HepG2 (cell line): ENCODE results near the gene DNAJC11. TPM values are rescaled to one million over a fixed set of nuclear protein-coding genes. Genes with fewer than 3 reads are reported as not detected.

Experiments used
- ATAC-seq: fragments of 200-7000 bp; cut with Tn5 transposase; 3 replicates; pipeline ENCODE4 v1.9.1; 2020; ENCODE audit warnings: mild to moderate bottlenecking, moderate library complexity
- BruUV-seq: library from RNA; stranded (reverse); fragments of 400-500 nt; replicated peaks from 2 replicates; lab custom pipeline; 2021; lab: Mats Ljungman, UMichigan
- CTCF ChIA-PET: fragments of 300-600 bp; formaldehyde crosslinking; extraction: SDS; loops from one replicate; lab custom pipeline; 2021; ENCODE audit warnings: low total read pairs, inconsistent platforms, low intra/inter-chr PET ratio; lab: Yijun Ruan, JAX
- POLR2A ChIA-PET: fragments of 350-600 bp; sonication (Branson Sonifier 250); formaldehyde crosslinking; loops from one replicate; lab custom pipeline; 2020; ENCODE audit warnings: antibody characterized with exemption, inconsistent platforms; lab: Yijun Ruan, JAX
- DNase-seq: peaks from one replicate; pipeline ENCODE4 v3.0.0-alpha.2; 2015; ENCODE audit warnings: low spot score
- FAIRE-seq: peaks from 3 replicates; lab custom pipeline; 2011; peaks lifted over from hg19 to GRCh38; lab: Jason Lieb, UNC
- H2AFZ ChIP-seq: one replicate; pipeline ENCODE4 v1.6.1; 2011; ENCODE audit warnings: low read length, inconsistent platforms
- H3K27ac ChIP-seq: fragments of 300-600 bp; 3 replicates; pipeline ENCODE4 v1.8.0; 2011; ENCODE audit warnings: mixed run types, mild to moderate bottlenecking, mixed read lengths, low read length, inconsistent platforms; ENCODE audit not compliant: insufficient read depth; ENCODE audit errors: extremely low read length
- H3K27me3 ChIP-seq, 2 experiments: fragments of 200-600 bp in 1 of 2; 2 replicates in 1 of 2; 3 replicates in 1 of 2; pipeline versions ENCODE4 v1.6.0 to v1.8.0; 2011; ENCODE audit warnings: low read length in 2 of 2, mild to moderate bottlenecking in 2 of 2, moderate library complexity in 2 of 2, inconsistent platforms in 1 of 2; ENCODE audit not compliant: insufficient read depth in 2 of 2, control insufficient read depth in 1 of 2
- H3K36me3 ChIP-seq, 2 experiments: fragments of 200-600 bp in 1 of 2; replicated peaks in 1 of 2; 2 replicates in 1 of 2; 3 replicates in 1 of 2; pipeline versions ENCODE4 v1.5.1 to v1.8.0; 2011; ENCODE audit warnings: low read length in 2 of 2, inconsistent platforms in 1 of 2; ENCODE audit not compliant: insufficient read depth in 2 of 2, control insufficient read depth in 1 of 2
- H3K4me1 ChIP-seq: 2 replicates; pipeline ENCODE4 v1.5.1; 2012; ENCODE audit warnings: low read length, inconsistent platforms; ENCODE audit not compliant: insufficient read depth
- H3K4me2 ChIP-seq: 2 replicates; pipeline ENCODE4 v1.6.0; 2011; ENCODE audit warnings: low read depth, low read length, inconsistent platforms
- H3K4me3 ChIP-seq, 3 experiments: fragments of 200-600 bp in 1 of 3; sonication (generic), shearing (Covaris generic) in 1 of 3; replicated peaks in 1 of 3; 2 replicates each; pipeline ENCODE4 v1.5.1; 2011 to 2016; ENCODE audit warnings: low read length in 3 of 3, inconsistent platforms in 2 of 3, low read depth in 2 of 3, mild to moderate bottlenecking in 2 of 3, control low read depth in 1 of 3, mixed read lengths in 1 of 3; ENCODE audit not compliant: insufficient read depth in 1 of 3
- H3K79me2 ChIP-seq: one replicate; pipeline ENCODE4 v1.6.1; 2011; ENCODE audit warnings: low read length, inconsistent platforms; ENCODE audit not compliant: insufficient read depth
- H3K9ac ChIP-seq: 2 replicates; pipeline ENCODE4 v1.6.0; 2011; ENCODE audit warnings: mild to moderate bottlenecking, low read depth, low read length, inconsistent platforms; ENCODE audit not compliant: insufficient read depth
- H3K9me3 ChIP-seq: 2 replicates; pipeline ENCODE4 v1.5.1; 2012; ENCODE audit warnings: mild to moderate bottlenecking, low read length
- H4K20me1 ChIP-seq: 2 replicates; pipeline ENCODE4 v1.6.0; 2011; ENCODE audit warnings: inconsistent platforms, mild to moderate bottlenecking, low read length, moderate library complexity; ENCODE audit not compliant: insufficient read depth
- ATF7-NPFF ChIP-seq: sonication (generic); formaldehyde crosslinking; IDR thresholded peaks from 2 replicates; pipeline ENCODE4 v1.8.1; 2023; ENCODE audit warnings: mild to moderate bottlenecking, low read depth, missing genetic modification reagents, moderate library complexity
- DR1 ChIP-seq: sonication (generic); formaldehyde crosslinking; IDR thresholded peaks from 2 replicates; pipeline ENCODE4 v1.8.0; 2021; ENCODE audit warnings: mild to moderate bottlenecking, missing genetic modification reagents, inconsistent platforms
- HNRNPH1 ChIP-seq: fragments of 200-400 bp; formaldehyde crosslinking; optimal IDR thresholded peaks from 2 replicates; pipeline ENCODE3; 2017; ENCODE audit warnings: mild to moderate bottlenecking, low read depth, low read length
- MED8 ChIP-seq: sonication (generic); formaldehyde crosslinking; IDR thresholded peaks from 2 replicates; pipeline ENCODE4 v1.8.1; 2023; ENCODE audit warnings: mild to moderate bottlenecking, missing genetic modification reagents; ENCODE audit not compliant: insufficient replicate concordance
- SRSF1 ChIP-seq: fragments of 200-400 bp; formaldehyde crosslinking; optimal IDR thresholded peaks from 2 replicates; pipeline ENCODE3; 2017; ENCODE audit warnings: mild to moderate bottlenecking, low read depth, low read length, moderate library complexity
- TFAP4 ChIP-seq: sonication (generic); IDR thresholded peaks from 2 replicates; pipeline ENCODE4 v1.6.1; 2016; ENCODE audit warnings: low read depth, borderline replicate concordance
- WIZ ChIP-seq: sonication (generic); formaldehyde crosslinking; IDR thresholded peaks from 2 replicates; pipeline ENCODE4 v1.5.1; 2020; ENCODE audit warnings: mild to moderate bottlenecking, missing genetic modification reagents
- ZNF329 ChIP-seq: sonication (generic); formaldehyde crosslinking; IDR thresholded peaks from 2 replicates; pipeline ENCODE4 v1.9.0; 2021; ENCODE audit warnings: low read depth, mild to moderate bottlenecking, missing genetic modification reagents
- ZSCAN22 ChIP-seq: sonication (generic); formaldehyde crosslinking; IDR thresholded peaks from 2 replicates; pipeline ENCODE4 v1.4.0; 2020; ENCODE audit warnings: mild to moderate bottlenecking, missing genetic modification reagents
- WGBS: methylation state at CpG from one replicate; pipeline ENCODE4 v1.1.6; 2017; ENCODE audit warnings: low lambda C conversion rate; 5-methylcytosine and 5-hydroxymethylcytosine counted together
- in situ Hi-C: cut with HindIII; loops from 2 replicates; pipeline ENCODE4 v1.10.0; 2017; ENCODE audit warnings: low pct_unique_long_range_greater_than_20kb; ENCODE audit not compliant: extremely low pct_ligation_motif_present
- intact Hi-C: fragments of 100-400 bp; cut with micrococcal nuclease; formaldehyde crosslinking; loops from one replicate; pipeline ENCODE4 v1.10.0; 2022; ENCODE audit not compliant: unreplicated experiment
- polyA plus RNA-seq, 8 experiments: library from polyadenylated mRNA; depleted of rRNA in 3 of 8; stranded (reverse) in 7 of 8; unstranded in 1 of 8; fragments of >200 nt; fragmentation: Illumina TruSeq in 4 of 8; extraction: Trizol in 4 of 8; gene quantifications; 2 replicates each; pipeline versions ENCODE4 v1.2.1 to v1.2.3, GENCODE V29; 2011 to 2016; ENCODE audit warnings: low read depth in 4 of 8, missing spikeins in 1 of 8, mixed read lengths in 1 of 8; ENCODE audit not compliant: insufficient read depth in 1 of 8
- total RNA-seq, 5 experiments: library from RNA; depleted of rRNA; stranded (reverse); fragments of >200 nt; fragmentation: Illumina TruSeq; extraction: Trizol; gene quantifications; 2 replicates each; pipeline ENCODE4 v1.2.3, GENCODE V29; 2016; ENCODE audit warnings: low read depth in 1 of 5
- TF ChIP-seq, protein P1 (sequence below), 2 experiments: sonication (generic) in 1 of 2; formaldehyde crosslinking in 1 of 2; IDR thresholded peaks; 2 replicates each; pipeline versions ENCODE4 v1.4.0 to v1.6.1; 2016 to 2020; ENCODE audit warnings: borderline replicate concordance in 1 of 2, low read depth in 1 of 2, mild to moderate bottlenecking in 1 of 2, missing genetic modification reagents in 1 of 2
- TF ChIP-seq, protein P2 (sequence below): sonication (generic); formaldehyde crosslinking; IDR thresholded peaks from 2 replicates; pipeline ENCODE4 v1.4.0; 2020; ENCODE audit warnings: missing genetic modification reagents
- TF ChIP-seq, protein P3 (sequence below): sonication (generic); formaldehyde crosslinking; IDR thresholded peaks from 2 replicates; pipeline ENCODE4 v1.4.0; 2020; ENCODE audit warnings: missing genetic modification reagents, borderline replicate concordance

Gene DNAJC11
- total and polyA plus RNA-seq, 2 of the 13 experiments (the other 11 are each of a cell fraction or from before 2014, with no cell fraction given): 25.1 to 47.6 TPM

- Histone ChIP-seq H3K27ac (no peak overlapping the region), H2AFZ (no peak overlapping the region), H3K9me3 (no peaks in the 10 kb centered on the region), H3K4me1 (peaks cover 26% of the 10 kb centered on the region), H3K4me3 (no peak overlapping the region), H3K36me3 (peaks cover 9 to 25% of the 10 kb centered on the region in 2 experiments), H3K79me2 (peaks cover 9% of the 10 kb centered on the region), H4K20me1 (peaks cover 4% of the 10 kb centered on the region; the same call in 1 of the 2 replicates), H3K9ac (no peak overlapping the region), H3K27me3 (no peaks in the 10 kb centered on the region), H3K4me2 (no peak overlapping the region)
- in situ Hi-C loops: no loop called here
- CTCF ChIA-PET: no interaction called here
- 97% methylated on average over 6 of the region's 7 CpGs for WGBS
- POLR2A ChIA-PET: no interaction called here
- BruUV-seq: no TSS peak
- ATAC-seq: peak; percentile 0; the same call in 1 of the 3 replicates
- intact Hi-C loops: no loop called here
- DNase-seq: no peak
- no peak for FAIRE-seq
- no peak for TF ChIP-seq ZSCAN22 (CRISPR knock-in tag)
- no peak for TF ChIP-seq DR1 (CRISPR knock-in tag)
- TF ChIP-seq ZNF329 (CRISPR knock-in tag): no peak
- TF ChIP-seq TFAP4: no peak
- TF ChIP-seq, protein P1, sequence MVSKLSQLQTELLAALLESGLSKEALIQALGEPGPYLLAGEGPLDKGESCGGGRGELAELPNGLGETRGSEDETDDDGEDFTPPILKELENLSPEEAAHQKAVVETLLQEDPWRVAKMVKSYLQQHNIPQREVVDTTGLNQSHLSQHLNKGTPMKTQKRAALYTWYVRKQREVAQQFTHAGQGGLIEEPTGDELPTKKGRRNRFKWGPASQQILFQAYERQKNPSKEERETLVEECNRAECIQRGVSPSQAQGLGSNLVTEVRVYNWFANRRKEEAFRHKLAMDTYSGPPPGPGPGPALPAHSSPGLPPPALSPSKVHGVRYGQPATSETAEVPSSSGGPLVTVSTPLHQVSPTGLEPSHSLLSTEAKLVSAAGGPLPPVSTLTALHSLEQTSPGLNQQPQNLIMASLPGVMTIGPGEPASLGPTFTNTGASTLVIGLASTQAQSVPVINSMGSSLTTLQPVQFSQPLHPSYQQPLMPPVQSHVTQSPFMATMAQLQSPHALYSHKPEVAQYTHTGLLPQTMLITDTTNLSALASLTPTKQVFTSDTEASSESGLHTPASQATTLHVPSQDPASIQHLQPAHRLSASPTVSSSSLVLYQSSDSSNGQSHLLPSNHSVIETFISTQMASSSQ (IDR thresholded peaks at IDR 0.05; ENCODE audit: low read depth): no peak
- TF ChIP-seq, protein P1 (CRISPR knock-in tag; IDR thresholded peaks at IDR 0.05; ENCODE audit: borderline replicate concordance): no peak
- no peak for TF ChIP-seq ATF7-NPFF
- TF ChIP-seq, protein P2, sequence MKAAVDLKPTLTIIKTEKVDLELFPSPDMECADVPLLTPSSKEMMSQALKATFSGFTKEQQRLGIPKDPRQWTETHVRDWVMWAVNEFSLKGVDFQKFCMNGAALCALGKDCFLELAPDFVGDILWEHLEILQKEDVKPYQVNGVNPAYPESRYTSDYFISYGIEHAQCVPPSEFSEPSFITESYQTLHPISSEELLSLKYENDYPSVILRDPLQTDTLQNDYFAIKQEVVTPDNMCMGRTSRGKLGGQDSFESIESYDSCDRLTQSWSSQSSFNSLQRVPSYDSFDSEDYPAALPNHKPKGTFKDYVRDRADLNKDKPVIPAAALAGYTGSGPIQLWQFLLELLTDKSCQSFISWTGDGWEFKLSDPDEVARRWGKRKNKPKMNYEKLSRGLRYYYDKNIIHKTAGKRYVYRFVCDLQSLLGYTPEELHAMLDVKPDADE (CRISPR knock-in tag): no peak
- TF ChIP-seq MED8 (CRISPR knock-in tag): no peak
- no peak for TF ChIP-seq WIZ
- TF ChIP-seq, protein P3, sequence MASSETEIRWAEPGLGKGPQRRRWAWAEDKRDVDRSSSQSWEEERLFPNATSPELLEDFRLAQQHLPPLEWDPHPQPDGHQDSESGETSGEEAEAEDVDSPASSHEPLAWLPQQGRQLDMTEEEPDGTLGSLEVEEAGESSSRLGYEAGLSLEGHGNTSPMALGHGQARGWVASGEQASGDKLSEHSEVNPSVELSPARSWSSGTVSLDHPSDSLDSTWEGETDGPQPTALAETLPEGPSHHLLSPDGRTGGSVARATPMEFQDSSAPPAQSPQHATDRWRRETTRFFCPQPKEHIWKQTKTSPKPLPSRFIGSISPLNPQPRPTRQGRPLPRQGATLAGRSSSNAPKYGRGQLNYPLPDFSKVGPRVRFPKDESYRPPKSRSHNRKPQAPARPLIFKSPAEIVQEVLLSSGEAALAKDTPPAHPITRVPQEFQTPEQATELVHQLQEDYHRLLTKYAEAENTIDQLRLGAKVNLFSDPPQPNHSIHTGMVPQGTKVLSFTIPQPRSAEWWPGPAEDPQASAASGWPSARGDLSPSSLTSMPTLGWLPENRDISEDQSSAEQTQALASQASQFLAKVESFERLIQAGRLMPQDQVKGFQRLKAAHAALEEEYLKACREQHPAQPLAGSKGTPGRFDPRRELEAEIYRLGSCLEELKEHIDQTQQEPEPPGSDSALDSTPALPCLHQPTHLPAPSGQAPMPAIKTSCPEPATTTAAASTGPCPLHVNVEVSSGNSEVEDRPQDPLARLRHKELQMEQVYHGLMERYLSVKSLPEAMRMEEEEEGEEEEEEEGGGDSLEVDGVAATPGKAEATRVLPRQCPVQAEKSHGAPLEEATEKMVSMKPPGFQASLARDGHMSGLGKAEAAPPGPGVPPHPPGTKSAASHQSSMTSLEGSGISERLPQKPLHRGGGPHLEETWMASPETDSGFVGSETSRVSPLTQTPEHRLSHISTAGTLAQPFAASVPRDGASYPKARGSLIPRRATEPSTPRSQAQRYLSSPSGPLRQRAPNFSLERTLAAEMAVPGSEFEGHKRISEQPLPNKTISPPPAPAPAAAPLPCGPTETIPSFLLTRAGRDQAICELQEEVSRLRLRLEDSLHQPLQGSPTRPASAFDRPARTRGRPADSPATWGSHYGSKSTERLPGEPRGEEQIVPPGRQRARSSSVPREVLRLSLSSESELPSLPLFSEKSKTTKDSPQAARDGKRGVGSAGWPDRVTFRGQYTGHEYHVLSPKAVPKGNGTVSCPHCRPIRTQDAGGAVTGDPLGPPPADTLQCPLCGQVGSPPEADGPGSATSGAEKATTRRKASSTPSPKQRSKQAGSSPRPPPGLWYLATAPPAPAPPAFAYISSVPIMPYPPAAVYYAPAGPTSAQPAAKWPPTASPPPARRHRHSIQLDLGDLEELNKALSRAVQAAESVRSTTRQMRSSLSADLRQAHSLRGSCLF (CRISPR knock-in tag): no peak
- TF ChIP-seq SRSF1: no peak
- no peak for TF ChIP-seq HNRNPH1
These were observed 115.8 kb downstream of the DNAJC11 start for GRCh38 chr1:6585841-6586240.
